HG03565 (cell line): ENCODE measurements around the gene TBC1D3G.
"Not testable (repeated sequence)": the region's sequence is repeated elsewhere in the genome, so short reads cannot be mapped to it uniquely, and the experiment has no call there.

Experiments used
- ATAC-seq: cut with Tn5 transposase; IDR thresholded peaks from one replicate; pipeline ENCODE4 v1.9.1; 2021; ENCODE audit warnings: mild to moderate bottlenecking, moderate library complexity; ENCODE audit not compliant: unreplicated experiment

The TBC1D3G gene

DNA sequence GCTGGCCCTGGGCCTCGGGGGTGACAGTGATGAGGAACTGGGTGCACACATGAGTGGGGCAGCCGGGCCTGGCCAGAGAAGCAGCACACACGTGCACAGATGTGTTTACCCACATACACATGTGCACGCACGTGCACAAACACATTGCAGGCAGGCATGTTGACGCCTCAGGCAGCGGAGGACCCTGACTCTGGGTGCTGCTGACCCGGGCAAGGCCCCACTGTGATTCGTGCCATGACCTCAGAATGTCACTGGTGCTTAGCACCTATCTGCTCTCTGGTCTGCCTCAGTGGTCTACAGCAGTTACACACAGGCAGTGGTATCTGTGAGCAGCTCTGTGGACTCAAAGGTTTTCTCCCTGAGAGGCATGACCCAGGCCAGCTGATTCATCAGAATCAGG lies at the start of gene TBC1D3G:
Gene TBC1D3G (plus strand): TSS at position 301 of the 400 bp plus-strand sequence. CDS start 1,528 bp downstream, outside the sequence.
- ATAC-seq: not testable (repeated sequence)

DNA sequence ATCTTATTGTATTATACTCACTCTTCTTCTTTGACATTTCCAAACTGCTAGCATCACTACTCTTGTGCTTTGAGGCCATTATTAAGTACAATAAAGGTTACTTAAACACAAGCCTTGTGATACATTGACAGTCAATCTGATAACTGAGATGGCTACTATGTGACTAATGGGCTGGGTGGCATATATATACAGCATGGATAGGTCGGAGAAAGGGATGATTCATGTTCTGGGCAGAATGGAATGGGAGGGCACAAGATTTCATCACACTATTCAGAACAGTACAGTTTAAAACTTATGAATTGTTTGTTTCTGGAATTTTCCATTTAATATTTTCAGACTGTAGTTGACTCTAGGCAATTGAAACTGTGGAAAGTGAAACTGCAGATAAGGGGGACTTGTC lies 40.4 kb upstream of the TBC1D3G start:
- ATAC-seq: not testable (repeated sequence)

DNA sequence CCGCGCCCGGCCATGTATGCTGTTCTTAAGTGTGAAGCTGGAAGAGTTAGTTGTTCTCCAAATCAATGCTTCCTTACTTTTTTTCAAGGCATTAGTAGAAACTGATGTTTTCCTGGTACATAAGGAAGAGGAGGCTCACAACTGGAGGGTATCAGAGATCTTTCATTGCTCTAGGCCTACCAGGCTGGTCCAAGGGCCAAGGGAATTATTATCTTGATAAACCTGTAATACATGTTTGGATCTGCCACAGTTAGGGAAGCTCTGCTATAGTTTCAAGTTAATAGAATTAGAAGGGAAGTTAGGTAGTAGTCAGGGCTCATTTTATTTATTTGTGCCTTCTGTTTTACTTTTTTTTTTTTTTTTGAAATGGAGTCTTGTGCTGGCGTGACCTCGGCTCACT lies 39.5 kb upstream of the TBC1D3G start:
- not testable (repeated sequence) for ATAC-seq

DNA sequence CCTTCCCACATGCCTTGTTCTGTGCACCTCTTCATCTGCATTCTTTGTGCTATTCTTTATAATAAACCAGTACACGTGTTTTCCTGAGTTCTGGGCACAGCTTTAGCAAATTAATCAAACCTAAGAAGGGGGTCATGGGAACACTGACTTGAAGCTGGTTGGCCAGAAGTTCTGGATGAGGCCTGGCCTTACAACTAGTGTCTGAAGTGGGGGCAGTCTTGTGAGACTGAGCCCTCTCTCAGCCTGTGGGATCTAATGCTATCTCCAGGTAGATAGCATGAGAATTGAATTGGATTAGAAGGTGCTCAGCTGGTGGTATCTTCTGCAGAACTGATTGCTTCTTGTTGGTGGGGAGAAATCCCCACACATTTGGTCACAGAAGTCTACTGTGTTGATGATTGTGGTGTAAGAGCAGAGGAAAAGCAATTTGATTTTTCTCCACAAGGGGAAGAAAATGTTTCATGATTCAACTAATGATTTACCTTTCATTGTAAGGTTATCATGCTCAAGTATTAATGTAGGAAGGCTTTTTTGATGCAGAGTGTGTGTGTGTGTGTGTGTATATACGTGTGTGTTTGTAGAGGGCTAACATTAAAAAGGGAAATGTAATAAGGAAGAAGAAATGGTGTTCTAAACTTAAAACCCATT lies 33.6 kb upstream of the TBC1D3G start:
- not testable (repeated sequence) for ATAC-seq

DNA sequence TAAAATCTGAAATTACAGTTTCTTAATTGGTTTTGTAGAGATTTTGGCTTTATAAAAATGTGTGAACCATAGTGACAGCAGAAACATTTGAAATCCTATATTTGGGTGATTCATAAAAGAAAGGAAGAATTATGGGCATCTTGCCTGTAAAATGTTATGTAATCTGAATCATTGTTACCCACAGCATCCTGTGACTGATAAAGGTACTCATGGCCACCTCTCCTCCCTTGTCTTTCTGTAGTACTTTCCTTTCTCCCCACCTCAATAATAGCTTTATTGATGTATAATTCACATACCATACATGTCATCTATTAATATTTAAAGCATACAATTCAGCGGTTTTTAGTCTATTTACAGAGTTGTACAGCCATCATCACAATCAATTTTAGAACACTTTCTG lies 28.5 kb upstream of the TBC1D3G start:
- ATAC-seq: not testable (repeated sequence)

DNA sequence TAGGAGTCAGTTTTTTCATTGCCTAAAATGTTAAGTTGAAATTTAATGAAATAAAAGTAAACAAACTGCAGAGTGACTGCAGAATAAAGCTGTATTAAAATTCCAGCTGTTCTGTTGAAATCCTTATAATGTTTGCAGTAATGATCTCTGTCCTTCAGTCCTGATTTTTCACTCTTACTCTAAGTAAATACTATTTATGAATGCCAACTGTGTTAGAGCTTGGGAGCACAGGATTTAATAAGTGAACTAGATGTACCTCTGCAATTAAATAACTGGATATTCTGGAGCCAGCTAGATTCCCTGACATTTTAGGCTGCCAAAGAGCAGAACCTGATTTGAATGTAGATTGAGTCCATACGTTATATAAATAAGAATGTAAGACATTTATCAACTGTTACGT lies 7.9 kb upstream of the TBC1D3G start:
- not testable (repeated sequence) for ATAC-seq

DNA sequence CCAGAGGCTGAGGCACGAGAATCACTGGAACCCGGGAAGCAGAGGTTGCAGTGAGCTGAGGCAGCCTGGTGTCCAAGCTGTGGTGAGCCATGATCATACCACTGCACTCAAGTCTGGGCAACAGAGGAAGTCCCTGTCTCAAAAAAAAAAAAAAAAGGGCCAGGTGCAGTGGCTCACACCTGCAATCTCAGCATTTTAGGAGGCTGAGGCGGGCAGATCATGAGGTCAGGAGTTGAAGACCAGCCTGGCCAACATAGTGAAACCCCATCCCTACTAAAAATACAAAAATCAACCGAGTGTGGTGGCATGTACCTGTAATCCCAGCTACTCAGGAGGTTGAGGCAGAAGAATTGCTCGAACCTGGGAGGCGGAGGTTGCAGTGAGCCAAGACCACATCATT lies 38.8 kb downstream of the TBC1D3G start:
- not testable (repeated sequence) for ATAC-seq

DNA sequence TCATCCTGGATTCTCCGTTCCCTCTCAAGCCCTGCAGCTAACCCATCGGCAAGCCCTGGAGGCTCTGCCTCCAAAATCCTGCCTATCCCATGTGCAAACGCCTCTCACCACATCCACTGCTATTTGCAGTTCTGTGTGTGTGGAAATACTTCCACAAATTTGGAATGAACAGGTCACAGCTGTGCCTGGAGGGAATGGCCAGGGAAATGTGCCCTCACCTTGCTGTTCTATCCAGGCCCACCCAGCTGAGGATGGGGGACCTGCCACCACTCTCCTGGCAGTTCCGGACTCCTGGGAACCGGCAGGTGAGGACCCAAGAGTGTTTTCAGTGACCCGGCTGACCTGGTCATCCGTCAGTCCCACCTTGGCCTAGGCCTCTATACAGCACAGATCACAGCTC lies 52.3 kb downstream of the TBC1D3G start:
- not testable (repeated sequence) for ATAC-seq
